ENCODE data around the gene CAT. TPM values are rescaled to one million over a fixed set of nuclear protein-coding genes. Genes with fewer than 3 reads are reported as not detected.

Gene CAT
- total RNA-seq, 4 donors from 2014 or later: 83.0 to 120 (median 107) TPM

- H3K27me3 ChIP-seq: no peaks in the 10 kb centered on the region
- H3K27ac ChIP-seq: no peak overlapping the region
- intact Hi-C loops (cut with DNase I; ENCODE audit: low total_unique reads): no loop called here
Observed at GRCh38 chr11:34448223-34448994, 9.7 kb downstream of the CAT start.

GRCh38 chr11:34449013-34449412 is 10.3 kb downstream of the CAT start:
- intact Hi-C loops (cut with DNase I; ENCODE audit: low total_unique reads): no loop called here
- Histone ChIP-seq H3K27ac (no peak overlapping the region), H3K4me1 (no peaks in the 10 kb centered on the region), H3K4me3 (no peak overlapping the region), H3K27me3 (no peaks in the 10 kb centered on the region), H3K36me3 (no peaks in the 10 kb centered on the region), H3K9me3 (no peaks in the 10 kb centered on the region)
- DNase-seq: no peak
- TF ChIP-seq CTCF (IDR thresholded peaks at IDR 0.05) (no peak), POLR2A (IDR thresholded peaks at IDR 0.05) (no peak)

More at GRCh38 chr11:34448223-34448994, 9.7 kb downstream of the CAT start:
- Histone ChIP-seq H3K36me3 (no peaks in the 10 kb centered on the region), H3K4me1 (peaks cover 0 to 5% of the 10 kb centered on the region in 2 donors), H3K4me3 (no peak overlapping the region), H3K9me3 (no peaks in the 10 kb centered on the region)
- DNase-seq: no peak
- TF ChIP-seq CTCF (IDR thresholded peaks at IDR 0.05) (no peak), POLR2A (IDR thresholded peaks at IDR 0.05) (no peak)

GRCh38 chr11:34451053-34451452 is 12.3 kb downstream of the CAT start:
- TF ChIP-seq CTCF (IDR thresholded peaks at IDR 0.05) (no peak), POLR2A (IDR thresholded peaks at IDR 0.05) (no peak)
- no peak overlapping the region for H3K4me3 ChIP-seq
- no peak for DNase-seq
- H3K36me3 ChIP-seq: no peaks in the 10 kb centered on the region
- H3K27me3 ChIP-seq: no peaks in the 10 kb centered on the region
- H3K9me3 ChIP-seq: no peaks in the 10 kb centered on the region
- intact Hi-C loops (cut with DNase I; ENCODE audit: low total_unique reads): no loop called here
- no peaks in the 10 kb centered on the region for H3K4me1 ChIP-seq
- H3K27ac ChIP-seq: no peak overlapping the region

GRCh38 chr11:34454308-34455032 is 15.7 kb downstream of the CAT start:
- no peak for TF ChIP-seq CTCF (IDR thresholded peaks at IDR 0.05)
- no peak for TF ChIP-seq POLR2A (IDR thresholded peaks at IDR 0.05)
- no peaks in the 10 kb centered on the region for H3K4me1 ChIP-seq
- no peaks in the 10 kb centered on the region for H3K27me3 ChIP-seq
- no peak overlapping the region for H3K4me3 ChIP-seq
- H3K9me3 ChIP-seq: no peaks in the 10 kb centered on the region
- H3K27ac ChIP-seq: no peak overlapping the region
- intact Hi-C loops (cut with DNase I; ENCODE audit: low total_unique reads): no loop called here
- H3K36me3 ChIP-seq: no peaks in the 10 kb centered on the region
- no peak for DNase-seq

GRCh38 chr11:34457607-34458006 is 18.9 kb downstream of the CAT start:
- H3K27ac ChIP-seq: no peak overlapping the region
- no peaks in the 10 kb centered on the region for H3K4me1 ChIP-seq
- intact Hi-C loops (cut with DNase I; ENCODE audit: low total_unique reads): no loop called here
- H3K27me3 ChIP-seq: no peaks in the 10 kb centered on the region
- no peaks in the 10 kb centered on the region for H3K9me3 ChIP-seq
- no peak overlapping the region for H3K4me3 ChIP-seq
- TF ChIP-seq POLR2A (IDR thresholded peaks at IDR 0.05): no peak
- DNase-seq: no peak
- no peaks in the 10 kb centered on the region for H3K36me3 ChIP-seq

All from uterus (tissue), 4 donors.